Prostate gland (tissue), 2 donors: ENCODE results near the gene UTS2B. TPM values are rescaled to one million over a fixed set of nuclear protein-coding genes. Genes with fewer than 3 reads are reported as not detected.

Experiments
- DNase-seq: peaks from one replicate; pipeline ENCODE4 v3.0.0-alpha.2; 2019; ENCODE audit warnings: low spot score
- H3K27ac ChIP-seq, 2 donors: fragments of 200-600 bp; sonication (generic); 2 replicates each; pipeline ENCODE4 v1.5.1; 2017 to 2019
- H3K27me3 ChIP-seq: fragments of 200-600 bp; sonication (generic); replicated peaks from 2 replicates; pipeline ENCODE4 v1.5.1; 2019; ENCODE audit not compliant: insufficient read depth
- H3K36me3 ChIP-seq, 2 donors: fragments of 200-600 bp; sonication (generic); 1 replicate in 1 of 2; 2 replicates in 1 of 2; pipeline versions ENCODE4 v1.5.1 to v1.8.1; 2017 to 2019
- H3K4me1 ChIP-seq: fragments of 200-600 bp; sonication (generic); replicated peaks from 2 replicates; pipeline ENCODE4 v1.5.1; 2019
- H3K4me3 ChIP-seq, 2 donors: fragments of 200-600 bp; sonication (generic); 2 replicates each; pipeline ENCODE4 v1.5.1; 2017 to 2019
- H3K9me3 ChIP-seq: fragments of 200-600 bp; sonication (generic); 2 replicates; pipeline ENCODE4 v1.5.1; 2017
- CTCF ChIP-seq, 4 experiments: fragments of 200-600 bp in 2 of 4; fragments of 450-650 bp in 2 of 4; sonication (generic) in 2 of 4; IDR thresholded peaks; 1 replicate in 3 of 4; 2 replicates in 1 of 4; pipeline ENCODE4 v1.5.1; 2016 to 2019; ENCODE audit warnings: antibody characterized with exemption in 4 of 4, mild to moderate bottlenecking in 2 of 4, moderate library complexity in 2 of 4
- POLR2A ChIP-seq: fragments of 450-650 bp; IDR thresholded peaks from one replicate; pipeline ENCODE4 v1.6.1; 2016; ENCODE audit warnings: antibody characterized with exemption, mild to moderate bottlenecking
- POLR2AphosphoS5 ChIP-seq: sonication (generic); formaldehyde crosslinking; IDR thresholded peaks from one replicate; pipeline ENCODE4 v1.6.1; 2017; ENCODE audit warnings: antibody characterized with exemption
- WGBS: methylation state at CpG from one replicate; pipeline ENCODE4 v1.1.5; 2018; 5-methylcytosine and 5-hydroxymethylcytosine counted together
- intact Hi-C: fragments of 100-400 bp; cut with DNase I; formaldehyde crosslinking; loops from one replicate; pipeline ENCODE4 v1.14.2; 2022
- total RNA-seq, 2 donors: library from RNA; depleted of rRNA; stranded (reverse); fragments of >200 nt; gene quantifications; one replicate each; pipeline ENCODE4 v1.1.0, GENCODE V29; 2016

UTS2B gene
- total RNA-seq, 2 donors from 2014 or later = 0.18 to 4.3 TPM

DNA sequence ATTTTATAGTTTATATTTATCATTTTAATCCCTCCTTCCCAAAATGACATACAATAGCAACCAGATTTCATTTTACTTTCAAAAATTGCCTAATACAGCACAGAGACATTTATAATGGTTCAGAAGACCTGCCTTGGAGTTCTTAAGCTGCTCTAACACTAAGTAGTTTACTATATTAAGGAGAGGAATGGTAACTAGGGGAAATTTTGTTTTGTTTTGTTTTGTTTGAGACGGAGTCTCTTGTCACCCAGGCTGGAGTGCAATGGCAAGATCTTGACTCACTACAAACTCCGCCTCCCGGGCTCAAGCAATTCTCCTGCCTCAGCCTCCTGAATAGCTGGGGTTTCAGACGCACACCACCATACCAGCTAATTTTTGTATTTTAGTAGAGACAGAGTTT, 23.9 kb downstream of the UTS2B start:
- Histone ChIP-seq H3K9me3 (no peaks in the 10 kb centered on the region), H3K27ac (no peak overlapping the region), H3K27me3 (no peaks in the 10 kb centered on the region), H3K4me1 (no peaks in the 10 kb centered on the region), H3K4me3 (no peak overlapping the region), H3K36me3 (no peaks in the 10 kb centered on the region)
- DNase-seq = no peak
- no peak for TF ChIP-seq POLR2AphosphoS5
- TF ChIP-seq POLR2A = no peak
- TF ChIP-seq CTCF (IDR thresholded peaks at IDR 0.05) = no peak
- intact Hi-C loops = no loop called here
- WGBS = 93% methylated on average over 4 of the region's 4 CpGs

DNA sequence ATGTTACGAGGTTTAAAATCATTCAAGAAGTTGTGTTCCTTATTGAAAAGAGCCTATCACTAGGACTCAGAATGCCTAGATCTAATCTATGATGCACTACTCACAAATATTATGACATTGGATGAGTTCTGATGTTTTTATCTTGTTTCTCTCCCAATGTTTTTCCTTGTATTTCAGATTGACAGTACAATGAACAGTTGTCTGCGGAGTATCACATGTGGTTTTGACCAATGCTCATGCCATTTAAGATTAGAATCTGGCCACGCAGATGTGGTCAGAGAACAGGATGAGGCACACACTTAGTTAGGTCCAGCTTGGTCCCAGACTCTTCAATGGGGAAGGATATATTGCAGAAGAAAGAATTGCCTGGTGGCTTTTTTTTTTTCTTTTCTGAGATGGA, 26.7 kb downstream of the UTS2B start:
- no peak for DNase-seq
- H3K4me1 ChIP-seq = no peaks in the 10 kb centered on the region
- H3K4me3 ChIP-seq = no peak overlapping the region
- H3K9me3 ChIP-seq = no peaks in the 10 kb centered on the region
- intact Hi-C loops = no loop called here
- no peaks in the 10 kb centered on the region for H3K36me3 ChIP-seq
- TF ChIP-seq POLR2A (no peak), CTCF (IDR thresholded peaks at IDR 0.05) (no peak), POLR2AphosphoS5 (no peak)
- 83% methylated on average over 3 of the region's 3 CpGs for WGBS
- no peaks in the 10 kb centered on the region for H3K27me3 ChIP-seq
- no peak overlapping the region for H3K27ac ChIP-seq

- TF ChIP-seq POLR2AphosphoS5 (no peak), CTCF (IDR thresholded peaks at IDR 0.05) (no peak), POLR2A (no peak)
- no peaks in the 10 kb centered on the region for H3K36me3 ChIP-seq
- no peak overlapping the region for H3K27ac ChIP-seq
- no peaks in the 10 kb centered on the region for H3K4me1 ChIP-seq
- no peaks in the 10 kb centered on the region for H3K9me3 ChIP-seq
- no peak for DNase-seq
- no peak overlapping the region for H3K4me3 ChIP-seq
- 55% methylated on average over 2 of the region's 2 CpGs for WGBS
- intact Hi-C loops = no loop called here
- no peaks in the 10 kb centered on the region for H3K27me3 ChIP-seq
Measured at GRCh38 chr3:191302451-191302850, 27.9 kb downstream of the UTS2B start.

- 93% methylated on average over 5 of the region's 5 CpGs for WGBS
Measured at GRCh38 chr3:191301782-191302411, 28.4 kb downstream of the UTS2B start.

More at GRCh38 chr3:191301782-191302411, 28.4 kb downstream of the UTS2B start:
- H3K9me3 ChIP-seq = no peaks in the 10 kb centered on the region
- no peak overlapping the region for H3K4me3 ChIP-seq
- no peak overlapping the region for H3K27ac ChIP-seq
- intact Hi-C loops = no loop called here
- no peak for TF ChIP-seq CTCF (IDR thresholded peaks at IDR 0.05)
- DNase-seq = no peak
- H3K27me3 ChIP-seq = no peaks in the 10 kb centered on the region
- H3K36me3 ChIP-seq = no peaks in the 10 kb centered on the region
- no peaks in the 10 kb centered on the region for H3K4me1 ChIP-seq
